H1 (cell line): ENCODE data around the gene AMER2.

Experiments
- CTCF ChIP-seq, 3 experiments: IDR thresholded peaks; 1 replicate in 2 of 3; 2 replicates in 1 of 3; pipeline versions ENCODE4 v1.5.1 to v1.6.1; 2011; ENCODE audit warnings: low read length in 3 of 3, mild to moderate bottlenecking in 3 of 3, inconsistent platforms in 2 of 3, low read depth in 1 of 3, moderate library complexity in 1 of 3; ENCODE audit not compliant: insufficient read depth in 1 of 3; ENCODE audit errors: control extremely low read depth in 1 of 3
- EP300 ChIP-seq, 2 experiments: IDR thresholded peaks; 1 replicate in 1 of 2; 2 replicates in 1 of 2; pipeline ENCODE4 v1.6.1; 2011 to 2012; ENCODE audit warnings: low read depth in 2 of 2, low read length in 2 of 2, mild to moderate bottlenecking in 2 of 2, borderline replicate concordance in 1 of 2, inconsistent platforms in 1 of 2, moderate library complexity in 1 of 2
- EZH2 ChIP-seq: fragments of 200-600 bp; sonication (generic); IDR thresholded peaks from 2 replicates; pipeline ENCODE4 v1.7.1; 2012; ENCODE audit warnings: low read depth, mild to moderate bottlenecking, moderate library complexity, low read length, inconsistent platforms; ENCODE audit not compliant: severe bottlenecking
- MAFK ChIP-seq: IDR thresholded peaks from 2 replicates; pipeline ENCODE4 v1.6.1; 2012; ENCODE audit warnings: low read depth, mild to moderate bottlenecking, improper control_type of control experiment, low read length
- MAX ChIP-seq: IDR thresholded peaks from 2 replicates; pipeline ENCODE4 v1.6.1; 2012; ENCODE audit warnings: inconsistent platforms
- NRF1 ChIP-seq: IDR thresholded peaks from 2 replicates; pipeline ENCODE4 v1.6.1; 2011; ENCODE audit warnings: mild to moderate bottlenecking, low read depth, low read length, improper control_type of control experiment
- POLR2AphosphoS5 ChIP-seq: IDR thresholded peaks from 2 replicates; pipeline ENCODE4 v1.6.1; 2011; ENCODE audit warnings: low read depth, low read length
- RAD21 ChIP-seq, 2 experiments: IDR thresholded peaks in 1 of 2; conservative IDR thresholded peaks in 1 of 2; 2 replicates each; pipeline ENCODE4 v1.6.1; 2011; ENCODE audit warnings: low read depth in 2 of 2, low read length in 2 of 2, improper control_type of control experiment in 1 of 2, inconsistent platforms in 1 of 2, mild to moderate bottlenecking in 1 of 2, moderate library complexity in 1 of 2
- RNF2 ChIP-seq: fragments of 200-900, 300-1000 bp; sonication (generic); IDR thresholded peaks from 2 replicates; pipeline ENCODE4 v1.7.1; 2016; ENCODE audit warnings: borderline replicate concordance, low read depth, mild to moderate bottlenecking, antibody characterized with exemption, low read length; ENCODE audit not compliant: poor library complexity, severe bottlenecking; ENCODE audit errors: missing control alignments
- SIN3A ChIP-seq, 2 experiments: IDR thresholded peaks in 1 of 2; conservative IDR thresholded peaks in 1 of 2; 2 replicates each; pipeline ENCODE4 v1.6.1; 2011 to 2012; ENCODE audit warnings: low read length in 2 of 2, improper control_type of control experiment in 1 of 2, low read depth in 1 of 2, mild to moderate bottlenecking in 1 of 2
- TEAD4 ChIP-seq: IDR thresholded peaks from 2 replicates; pipeline ENCODE4 v1.6.1; 2012; ENCODE audit warnings: low read depth, low read length, inconsistent platforms, mixed read lengths
- YY1 ChIP-seq: IDR thresholded peaks from 2 replicates; pipeline ENCODE4 v1.6.1; 2011; ENCODE audit warnings: low read depth, mild to moderate bottlenecking, low read length
- TF ChIP-seq, protein P1 (sequence below): IDR thresholded peaks from 2 replicates; pipeline ENCODE4 v1.6.1; 2012; ENCODE audit warnings: low read length, inconsistent platforms

GRCh38 chr13:25171170-25171516 lies 945 bp downstream of the AMER2 start:
- TF ChIP-seq MAFK (no peak), SIN3A (conservative IDR thresholded peaks at IDR 0.05 in 1 of 2, IDR thresholded peaks at IDR 0.05 in 1 of 2; ENCODE audit: low read depth in 1 of 2, low read length in 2 of 2) (no peak), CTCF (IDR thresholded peaks at IDR 0.05; ENCODE audit: control extremely low read depth in 1 of 3, insufficient read depth in 1 of 3, low read depth in 1 of 3, low read length in 3 of 3) (no peak), YY1 (no peak), NRF1 (no peak), RNF2 (no peak), TEAD4 (no peak), EP300 (IDR thresholded peaks at IDR 0.05; ENCODE audit: borderline replicate concordance in 1 of 2, low read depth in 2 of 2, low read length in 2 of 2) (no peak), EZH2 (no peak), POLR2AphosphoS5 (no peak), MAX (no peak), RAD21 (IDR thresholded peaks at IDR 0.05 in 1 of 2, conservative IDR thresholded peaks at IDR 0.05 in 1 of 2; ENCODE audit: low read depth in 2 of 2, low read length in 2 of 2) (no peak)
- TF ChIP-seq, protein P1, sequence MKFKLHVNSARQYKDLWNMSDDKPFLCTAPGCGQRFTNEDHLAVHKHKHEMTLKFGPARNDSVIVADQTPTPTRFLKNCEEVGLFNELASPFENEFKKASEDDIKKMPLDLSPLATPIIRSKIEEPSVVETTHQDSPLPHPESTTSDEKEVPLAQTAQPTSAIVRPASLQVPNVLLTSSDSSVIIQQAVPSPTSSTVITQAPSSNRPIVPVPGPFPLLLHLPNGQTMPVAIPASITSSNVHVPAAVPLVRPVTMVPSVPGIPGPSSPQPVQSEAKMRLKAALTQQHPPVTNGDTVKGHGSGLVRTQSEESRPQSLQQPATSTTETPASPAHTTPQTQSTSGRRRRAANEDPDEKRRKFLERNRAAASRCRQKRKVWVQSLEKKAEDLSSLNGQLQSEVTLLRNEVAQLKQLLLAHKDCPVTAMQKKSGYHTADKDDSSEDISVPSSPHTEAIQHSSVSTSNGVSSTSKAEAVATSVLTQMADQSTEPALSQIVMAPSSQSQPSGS = no peak
